Left ventricle myocardium inferior (tissue), 1 donor: ENCODE results near the gene COL8A1. TPM values are rescaled to one million over a fixed set of nuclear protein-coding genes. Genes with fewer than 3 reads are reported as not detected.

Experiments
- DNase-seq: peaks from one replicate; pipeline ENCODE4 v3.0.0-alpha.2; 2020
- H3K27ac ChIP-seq: fragments of 200-600 bp; replicated peaks from 2 replicates; pipeline ENCODE4 v1.8.0; 2021
- H3K27me3 ChIP-seq: fragments of 200-600 bp; 2 replicates; pipeline ENCODE4 v1.8.0; 2021; ENCODE audit warnings: low read depth
- H3K36me3 ChIP-seq: fragments of 200-600 bp; 2 replicates; pipeline ENCODE4 v1.8.0; 2021
- H3K4me1 ChIP-seq: fragments of 200-600 bp; 2 replicates; pipeline ENCODE4 v1.8.0; 2021
- H3K4me3 ChIP-seq: fragments of 200-600 bp; 2 replicates; pipeline ENCODE4 v1.8.0; 2021; ENCODE audit warnings: mild to moderate bottlenecking, moderate library complexity
- H3K9me3 ChIP-seq: fragments of 200-600 bp; replicated peaks from 2 replicates; pipeline ENCODE4 v1.8.0; 2021
- intact Hi-C: fragments of 100-400 bp; cut with micrococcal nuclease; formaldehyde crosslinking; loops from one replicate; pipeline ENCODE4 v1.11.0; 2022
- total RNA-seq: library from RNA; stranded (reverse); fragmentation: NEBNext Ultra II Directional; extraction: Animal tissue kit (Norgen Biotek cat#: 25700); gene quantifications from one replicate; pipeline ENCODE4 v1.2.1, GENCODE V29; 2021
- TF ChIP-seq, protein P1 (sequence below): fragments of 200-600 bp; IDR thresholded peaks from 2 replicates; pipeline ENCODE4 v1.8.0; 2021; ENCODE audit warnings: antibody characterized with exemption, mild to moderate bottlenecking, borderline replicate concordance
- donor health status: DM: no; HTN: yes; CAD: no; lungs with severe emphysema.

Gene COL8A1
- total RNA-seq, 1 donor from 2014 or later: 16.4 TPM

DNA sequence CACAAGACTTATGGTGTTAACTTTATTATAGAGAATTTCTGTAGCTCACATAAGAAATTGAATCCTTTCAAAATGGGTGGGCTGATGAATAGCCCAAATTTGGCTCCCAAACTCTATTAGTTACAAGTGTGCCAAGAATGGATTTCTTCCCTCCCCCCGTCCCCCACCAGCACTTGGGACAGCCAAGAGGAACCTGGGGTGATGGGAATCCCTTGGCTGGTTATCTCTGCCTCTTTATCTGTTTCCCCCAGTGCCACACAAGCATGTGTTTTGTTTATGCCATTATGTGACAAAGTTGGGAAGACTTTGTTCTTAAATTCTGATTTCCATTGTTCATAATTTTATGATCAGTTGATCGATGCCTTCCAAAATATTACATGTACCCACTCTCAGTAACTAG lies 207.6 kb downstream of the COL8A1 start:
- intact Hi-C loops: loop anchor here (10.0 kb wide), 1 partner anchor 99 kb away; no protein-coding TSS in a partner anchor
- H3K9me3 ChIP-seq: peaks cover 11% of the 10 kb centered on the region
- no peak overlapping the region for H3K4me3 ChIP-seq
- peaks cover 27% of the 10 kb centered on the region for H3K36me3 ChIP-seq
- TF ChIP-seq, protein P1, sequence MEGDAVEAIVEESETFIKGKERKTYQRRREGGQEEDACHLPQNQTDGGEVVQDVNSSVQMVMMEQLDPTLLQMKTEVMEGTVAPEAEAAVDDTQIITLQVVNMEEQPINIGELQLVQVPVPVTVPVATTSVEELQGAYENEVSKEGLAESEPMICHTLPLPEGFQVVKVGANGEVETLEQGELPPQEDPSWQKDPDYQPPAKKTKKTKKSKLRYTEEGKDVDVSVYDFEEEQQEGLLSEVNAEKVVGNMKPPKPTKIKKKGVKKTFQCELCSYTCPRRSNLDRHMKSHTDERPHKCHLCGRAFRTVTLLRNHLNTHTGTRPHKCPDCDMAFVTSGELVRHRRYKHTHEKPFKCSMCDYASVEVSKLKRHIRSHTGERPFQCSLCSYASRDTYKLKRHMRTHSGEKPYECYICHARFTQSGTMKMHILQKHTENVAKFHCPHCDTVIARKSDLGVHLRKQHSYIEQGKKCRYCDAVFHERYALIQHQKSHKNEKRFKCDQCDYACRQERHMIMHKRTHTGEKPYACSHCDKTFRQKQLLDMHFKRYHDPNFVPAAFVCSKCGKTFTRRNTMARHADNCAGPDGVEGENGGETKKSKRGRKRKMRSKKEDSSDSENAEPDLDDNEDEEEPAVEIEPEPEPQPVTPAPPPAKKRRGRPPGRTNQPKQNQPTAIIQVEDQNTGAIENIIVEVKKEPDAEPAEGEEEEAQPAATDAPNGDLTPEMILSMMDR: no peak
- H3K4me1 ChIP-seq: peaks cover 77% of the 10 kb centered on the region
- no peak for DNase-seq
- peak overlapping the region; percentile 75 for H3K27ac ChIP-seq
- H3K27me3 ChIP-seq: no peaks in the 10 kb centered on the region

DNA sequence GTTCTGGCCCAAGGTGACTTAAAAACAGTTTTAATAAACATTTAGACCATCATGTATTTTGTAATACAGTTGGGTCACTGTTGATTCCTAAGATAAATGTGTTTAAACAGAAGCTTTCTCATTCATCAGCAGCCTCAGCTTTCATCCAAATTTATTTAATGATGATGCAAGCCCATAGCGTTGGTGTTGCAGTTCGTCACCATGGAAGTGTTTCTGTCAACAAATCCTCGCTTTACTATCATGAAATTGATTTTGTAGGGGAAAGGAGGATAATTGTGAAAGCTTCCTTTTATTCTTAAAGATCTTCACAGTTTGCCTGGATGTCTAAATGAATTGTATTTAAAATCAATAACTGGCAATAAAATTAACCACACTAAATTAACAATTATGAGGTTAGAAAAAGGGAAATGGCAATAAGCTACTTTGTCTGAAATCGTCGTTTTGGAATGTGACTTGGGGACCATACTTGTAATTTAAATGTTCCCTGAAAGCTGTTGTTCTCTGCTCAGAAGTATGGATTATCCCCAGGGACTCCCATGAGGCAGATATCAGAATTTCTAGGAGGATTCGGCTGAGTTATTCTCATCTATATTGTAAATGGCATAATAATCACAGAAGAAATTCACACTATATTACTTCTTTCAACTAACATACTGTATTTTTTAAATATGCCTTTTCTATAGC lies 208.2 kb downstream of the COL8A1 start:
- peak overlapping the region; percentile 75 for H3K27ac ChIP-seq

DNA sequence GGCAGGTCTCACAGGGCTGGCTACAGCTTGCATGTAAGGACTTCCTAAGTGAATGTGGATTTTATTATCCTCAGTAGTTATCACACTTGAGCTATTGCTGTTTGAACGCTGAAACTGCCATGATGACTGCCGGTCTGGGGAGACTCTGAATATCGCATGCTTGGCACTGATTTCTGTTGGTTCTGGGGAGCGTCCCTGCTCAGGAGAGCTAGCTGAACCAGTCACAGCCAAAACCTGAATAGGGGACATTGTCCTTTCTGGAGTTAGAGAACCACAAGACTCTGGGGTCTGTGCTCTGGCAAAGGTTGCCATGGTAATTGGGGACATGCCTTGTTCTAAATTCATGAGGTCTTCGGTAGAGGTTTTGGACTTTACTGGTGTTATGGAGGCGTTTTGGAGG lies 210.0 kb downstream of the COL8A1 start:
- Histone ChIP-seq H3K4me1 (peaks cover 82% of the 10 kb centered on the region), H3K27me3 (no peaks in the 10 kb centered on the region), H3K27ac (peak overlapping the region; percentile 75), H3K9me3 (peaks cover 11% of the 10 kb centered on the region), H3K36me3 (peaks cover 34% of the 10 kb centered on the region), H3K4me3 (no peak overlapping the region)
- DNase-seq: no peak
- TF ChIP-seq, protein P1: no peak
- intact Hi-C loops: loop anchor here (10.0 kb wide), 1 partner anchor 96 kb away; no protein-coding TSS in a partner anchor

More for the DNA sequence above, 208.2 kb downstream of the COL8A1 start:
- no peak for DNase-seq
- Histone ChIP-seq H3K4me3 (no peak overlapping the region), H3K27me3 (no peaks in the 10 kb centered on the region), H3K4me1 (peaks cover 77% of the 10 kb centered on the region), H3K36me3 (peaks cover 32% of the 10 kb centered on the region), H3K9me3 (peaks cover 11% of the 10 kb centered on the region)
- intact Hi-C loops: loop anchor here (10.0 kb wide), 1 partner anchor 98 kb away; no protein-coding TSS in a partner anchor
- TF ChIP-seq, protein P1: no peak

Other genes starting within 250 kb of the COL8A1 start
- 34.8 TPM for gene CMSS1, start 179.3 kb downstream of the COL8A1 start, total RNA-seq